ENCODE measurements around the gene BMPR1B.
"Not testable (repeated sequence)": the region's sequence is repeated elsewhere in the genome, so short reads cannot be mapped to it uniquely, and the experiment has no call there.

The BMPR1B gene

DNA sequence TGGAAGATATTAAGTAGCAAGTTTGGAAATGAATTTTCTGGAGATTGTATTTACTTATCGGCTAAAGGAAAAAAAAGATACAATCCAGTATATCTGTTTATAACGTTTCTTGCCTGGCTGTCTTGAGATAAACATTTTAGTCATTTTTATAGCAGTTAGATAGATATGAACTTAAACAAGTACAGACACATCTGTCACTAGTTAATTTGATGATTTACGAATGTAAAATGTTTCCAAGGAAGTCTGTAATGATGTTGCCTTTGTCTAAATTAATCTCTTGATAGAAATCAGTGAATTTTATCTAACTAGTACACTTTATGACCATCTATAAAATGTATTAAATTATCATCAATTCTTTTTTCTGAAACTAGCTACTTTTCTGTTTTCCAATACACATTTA, 5.7 kb downstream of the BMPR1B start:
- DNase-seq, result no peak

- DNase-seq, result no peak
Measured at GRCh38 chr4:94764069-94764468, 6.3 kb downstream of the BMPR1B start.

DNA sequence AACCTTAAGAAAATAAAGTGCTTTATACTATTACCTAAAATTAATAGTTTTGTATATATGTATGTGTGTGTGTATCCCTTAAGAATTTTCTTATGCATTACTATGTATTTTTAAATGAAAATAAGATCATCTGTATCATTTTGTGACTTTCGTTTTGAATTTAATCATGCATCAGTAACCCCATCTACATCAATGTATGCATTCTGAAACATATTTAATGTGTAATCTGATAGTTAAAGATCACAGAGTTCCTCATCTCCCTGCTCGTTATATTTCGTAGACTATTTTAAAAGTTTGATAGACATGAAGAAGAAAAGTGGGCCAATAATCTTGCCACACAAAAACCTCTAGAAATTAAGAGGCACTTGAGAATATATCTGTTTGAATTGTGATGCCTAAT, 7.4 kb downstream of the BMPR1B start:
- no peak for DNase-seq

- DNase-seq, result no peak
Measured at GRCh38 chr4:94765648-94766047, 7.9 kb downstream of the BMPR1B start.

GRCh38 chr4:94766856-94767255, 9.1 kb downstream of the BMPR1B start:
- DNase-seq, result no peak

DNA sequence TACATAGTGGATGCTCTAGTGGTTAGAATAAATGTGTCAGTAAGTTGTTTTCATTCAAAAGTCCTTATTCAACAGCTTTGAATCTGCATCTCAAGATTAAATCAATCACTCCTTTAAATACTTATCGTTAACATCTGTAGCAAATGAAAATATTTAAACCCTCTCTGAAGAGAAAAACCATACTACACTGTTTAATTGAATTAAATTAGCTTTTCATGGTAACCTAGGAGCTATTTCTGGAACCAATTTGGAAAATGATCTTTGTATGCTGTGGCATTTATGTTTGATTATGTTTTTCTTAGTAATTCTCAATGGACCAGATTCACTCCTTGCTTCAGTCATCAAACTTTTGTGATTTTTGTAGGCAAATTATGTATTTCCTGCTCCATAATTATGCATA, 9.7 kb downstream of the BMPR1B start:
- DNase-seq, result no peak

GRCh38 chr4:94782707-94783106, 25.0 kb downstream of the BMPR1B start:
- no peak for DNase-seq

- no peak for DNase-seq
Measured at GRCh38 chr4:94791701-94792100, 33.9 kb downstream of the BMPR1B start.

DNA sequence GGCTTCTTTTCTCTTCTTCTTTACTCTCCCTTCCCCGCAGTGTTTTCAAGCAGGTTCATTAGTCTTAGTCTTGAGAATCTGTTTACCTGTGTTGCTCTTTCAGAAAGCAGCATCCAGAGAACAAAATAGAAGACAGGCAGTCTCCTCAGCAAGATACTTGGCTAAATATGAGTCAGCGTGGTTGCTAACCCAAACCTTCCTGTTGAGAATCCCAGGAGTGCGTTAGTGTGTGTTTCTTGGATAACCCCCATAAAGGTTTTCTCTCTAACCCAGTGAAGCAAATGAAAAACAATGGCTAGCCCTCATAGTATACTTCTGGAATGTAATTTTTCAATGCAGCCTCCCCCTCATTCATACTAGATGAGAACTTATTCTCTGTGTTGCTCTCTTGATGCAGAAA, 41.1 kb downstream of the BMPR1B start:
- DNase-seq, result no peak

- no peak for DNase-seq
Measured at GRCh38 chr4:94801016-94801415, 43.3 kb downstream of the BMPR1B start.

DNA sequence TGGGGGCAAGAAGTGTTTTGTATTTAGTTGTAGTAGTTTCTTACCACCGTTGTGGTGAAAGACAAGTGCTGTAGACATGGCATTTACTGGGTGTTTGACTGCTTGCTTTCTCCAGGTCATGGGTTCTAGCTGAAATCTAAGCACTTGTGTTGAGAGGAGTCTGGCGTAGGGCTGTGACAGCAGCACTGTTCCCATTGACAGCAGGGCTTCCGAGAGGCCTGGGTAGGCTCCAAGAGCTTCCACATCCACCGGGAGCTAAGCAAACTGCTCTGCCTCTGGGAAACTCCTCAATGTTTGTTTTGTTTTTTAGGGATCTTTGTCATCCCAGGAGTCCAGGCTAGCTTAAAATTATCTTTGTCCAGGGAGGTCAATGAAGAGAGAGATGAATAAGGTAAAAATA, 44.3 kb downstream of the BMPR1B start:
- no peak for DNase-seq

- DNase-seq, result no peak
Measured at GRCh38 chr4:94803181-94803580, 45.4 kb downstream of the BMPR1B start.

- DNase-seq, result no peak
Measured at GRCh38 chr4:94804650-94805049, 46.9 kb downstream of the BMPR1B start.

DNA sequence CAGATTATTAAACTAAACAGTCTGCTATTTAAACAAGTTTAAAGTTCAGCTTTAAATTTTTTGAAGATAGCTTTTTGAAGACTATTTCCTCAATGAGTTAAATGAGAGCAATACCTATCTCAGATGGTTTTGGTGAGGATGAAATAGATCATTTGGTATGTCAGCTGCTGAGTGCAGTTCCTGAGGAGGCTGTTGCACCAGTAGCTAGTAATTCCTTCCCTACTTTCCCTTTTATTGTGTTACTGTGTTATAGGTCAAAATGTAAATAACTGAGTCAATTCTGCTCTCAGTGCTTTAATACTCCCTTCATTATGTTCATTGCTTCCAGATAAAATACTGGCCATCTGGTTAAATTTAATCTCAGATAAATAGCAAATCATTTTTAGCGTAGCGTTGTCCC, 48.6 kb downstream of the BMPR1B start:
- no peak for DNase-seq

DNA sequence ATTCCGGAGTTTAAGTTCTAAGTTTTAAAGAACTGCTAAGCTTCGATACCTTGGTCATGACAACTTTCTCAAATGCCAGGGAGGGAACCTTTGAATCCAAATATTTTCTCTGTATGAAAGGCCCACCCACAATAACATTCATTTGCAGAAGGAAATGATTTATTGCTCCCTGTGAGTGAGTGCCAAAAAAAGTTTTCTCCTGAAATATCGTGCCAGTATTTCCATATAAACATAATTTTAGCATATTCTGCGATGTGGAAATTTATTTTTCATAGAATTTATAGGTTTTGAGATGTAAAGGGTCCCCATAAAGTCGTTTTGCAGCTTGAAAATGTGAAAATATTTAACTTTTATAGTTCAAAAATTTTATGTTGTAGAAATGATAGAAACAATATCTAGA, 53.9 kb downstream of the BMPR1B start:
- no peak for DNase-seq

DNA sequence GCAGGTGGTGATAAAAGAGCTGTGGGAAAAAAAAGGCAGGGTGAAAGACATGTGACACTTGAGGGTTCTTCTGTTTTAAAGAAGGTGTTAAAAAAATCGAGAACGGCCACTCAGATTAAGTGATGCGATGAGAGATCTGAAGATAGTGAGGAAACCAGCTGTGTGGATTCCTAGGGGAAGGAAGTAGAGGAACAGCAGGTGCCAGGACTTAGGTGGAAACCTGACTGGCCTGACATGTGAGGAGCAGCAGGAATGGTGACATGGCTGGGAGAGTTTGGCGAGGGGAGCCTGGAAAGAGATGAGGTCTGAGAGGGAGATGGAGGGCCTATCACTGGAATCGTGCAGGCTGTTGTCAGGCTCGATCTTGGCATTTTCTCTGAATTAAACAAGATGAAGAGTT, 55.5 kb downstream of the BMPR1B start:
- DNase-seq, result no peak

DNA sequence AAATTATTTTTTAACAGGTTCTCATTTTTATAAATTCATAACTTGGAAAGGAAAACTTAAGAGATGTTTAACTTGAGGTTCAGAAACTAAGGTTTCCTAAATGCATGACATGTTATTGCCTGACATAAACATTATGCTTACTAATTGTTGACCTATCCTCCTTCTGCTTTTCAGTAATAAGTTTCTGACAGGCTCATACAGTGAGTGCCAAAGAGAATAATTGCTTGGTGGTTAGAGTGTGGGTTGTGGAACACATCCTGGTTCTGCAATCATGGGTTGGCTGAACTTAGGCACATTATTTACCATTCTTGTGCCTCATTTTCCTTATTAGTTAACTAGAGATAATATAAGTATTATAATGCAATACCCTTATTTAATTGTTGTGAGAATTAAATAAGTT, 56.5 kb downstream of the BMPR1B start:
- no peak for DNase-seq

- no peak for DNase-seq
Measured at GRCh38 chr4:94819371-94820168, 61.8 kb downstream of the BMPR1B start.

DNA sequence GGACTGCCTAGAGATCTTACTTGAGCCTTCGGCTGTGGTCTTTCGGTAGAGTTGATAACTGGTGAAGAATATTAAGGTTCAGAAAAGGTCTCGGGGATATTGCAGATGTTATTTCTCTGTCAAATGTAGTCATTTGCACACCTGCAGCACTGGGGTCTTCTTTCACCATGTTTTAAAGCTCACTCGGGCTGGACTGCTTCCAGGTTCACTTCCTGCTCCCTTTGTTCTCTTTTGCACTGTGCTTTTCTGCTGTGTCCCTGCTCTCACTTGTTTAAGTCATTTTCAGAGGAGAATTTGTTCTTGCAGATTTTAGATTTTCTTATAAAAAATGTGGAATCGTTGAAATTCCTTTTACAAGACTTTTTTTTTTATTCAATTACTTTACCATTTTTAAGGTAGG, 68.5 kb downstream of the BMPR1B start:
- no peak for DNase-seq

DNA sequence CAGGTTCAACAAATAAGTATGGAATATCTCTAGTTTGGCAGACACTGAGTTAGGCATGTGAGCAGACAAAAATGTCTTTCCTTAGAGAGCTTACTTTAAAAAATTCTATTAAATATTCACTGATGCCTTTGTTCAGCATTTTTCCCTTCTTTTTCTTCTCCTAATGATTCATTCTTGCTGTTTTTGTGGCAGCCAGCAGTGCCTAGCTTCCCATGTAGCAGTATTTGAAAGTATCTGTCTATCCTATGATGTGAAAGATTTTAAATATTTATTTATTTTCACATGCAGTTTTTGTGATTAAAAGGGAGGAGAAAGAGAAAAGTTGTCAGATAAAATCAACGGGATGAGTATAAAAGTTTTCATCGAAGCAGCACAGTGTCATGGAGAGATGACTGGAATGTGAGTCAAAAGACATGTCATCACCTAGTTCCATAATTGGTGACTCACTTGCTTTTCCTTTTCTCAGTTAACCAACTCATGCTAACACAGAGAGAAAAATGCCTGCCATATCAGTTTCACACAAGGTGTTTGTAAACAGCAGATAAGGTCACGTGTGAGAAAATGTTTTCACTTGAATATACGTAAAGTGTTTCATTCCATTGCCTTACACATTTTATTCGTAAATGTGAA, 69.8 kb downstream of the BMPR1B start:
- no peak for DNase-seq

DNA sequence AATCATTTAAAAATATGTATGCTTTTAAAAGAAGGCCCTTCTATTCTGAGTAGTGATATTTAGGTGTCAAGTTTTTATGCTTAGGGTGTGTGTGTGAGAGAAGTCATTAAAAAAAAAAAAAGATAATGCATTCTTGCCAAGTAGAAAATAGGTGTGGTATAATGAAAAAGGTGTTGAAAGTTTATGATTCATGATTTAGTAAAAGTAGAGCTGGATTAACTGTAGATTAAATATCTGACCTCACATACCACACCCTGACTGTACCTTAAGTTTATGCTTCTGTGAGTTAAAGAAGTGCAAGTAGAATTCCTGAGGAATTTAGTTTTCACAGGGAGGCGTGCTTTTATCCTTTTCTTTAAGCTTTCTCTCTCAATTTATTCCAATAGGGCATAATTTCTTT, 71.1 kb downstream of the BMPR1B start:
- no peak for DNase-seq

- DNase-seq, result no peak
Measured at GRCh38 chr4:94831607-94832006, 73.9 kb downstream of the BMPR1B start.

DNA sequence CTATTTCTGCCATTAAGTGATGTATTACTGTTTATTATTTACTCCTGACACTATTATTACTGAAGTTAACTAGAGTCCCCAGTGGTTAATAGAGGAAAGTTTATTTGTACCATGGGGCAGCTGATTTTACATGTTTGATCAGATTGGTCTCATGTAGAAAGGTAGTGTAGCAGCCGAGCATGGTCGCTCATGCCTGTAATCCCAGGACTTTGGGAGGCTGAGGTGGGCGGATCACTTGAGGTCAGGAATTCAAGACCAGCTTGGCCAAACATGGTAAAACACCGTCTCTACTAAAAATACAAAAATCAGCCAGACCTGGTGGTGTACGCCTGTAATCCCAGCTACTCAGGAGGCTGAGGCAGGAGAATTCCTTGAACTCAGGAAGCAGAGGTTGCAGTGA, 74.6 kb downstream of the BMPR1B start:
- not testable (repeated sequence) for DNase-seq

DNA sequence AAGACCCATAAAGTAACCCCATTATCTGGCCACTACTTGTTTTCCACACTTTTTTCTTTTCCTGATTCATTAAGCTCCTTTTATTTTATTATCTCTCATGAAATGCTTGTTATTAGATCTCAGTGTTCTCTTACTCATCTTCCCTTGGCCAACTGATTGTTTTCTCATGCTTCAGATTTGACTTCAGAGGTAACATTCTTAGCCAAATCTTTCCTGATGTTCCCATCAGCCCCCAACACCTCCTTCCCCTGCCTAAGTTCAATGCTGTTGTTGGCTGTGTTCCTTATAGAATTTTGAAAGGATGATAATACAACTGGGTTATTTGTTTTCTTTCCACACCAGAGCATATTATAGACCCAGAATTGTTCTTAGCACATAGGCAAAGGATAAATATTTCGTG, 75.6 kb downstream of the BMPR1B start:
- DNase-seq, result no peak

DNA sequence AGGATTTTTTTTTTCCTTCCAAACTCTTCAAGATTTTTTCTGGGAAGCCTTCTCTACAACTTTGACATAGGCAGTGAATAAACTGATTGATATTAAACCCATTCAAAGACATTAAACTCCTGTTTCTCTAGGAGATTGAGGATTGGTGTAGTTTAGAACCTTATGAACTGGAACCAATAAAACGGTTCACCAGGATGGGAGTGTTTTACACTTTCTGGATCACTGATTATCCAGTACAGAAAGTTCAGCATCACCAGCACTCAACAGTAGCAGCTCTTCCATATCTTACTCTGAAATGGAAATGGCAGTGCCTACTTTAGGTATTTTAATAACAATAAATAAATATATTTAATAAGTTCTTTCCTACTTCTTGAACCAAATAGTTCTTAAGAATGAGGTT, 76.7 kb downstream of the BMPR1B start:
- no peak for DNase-seq

Measured in GF-D8 (cell line).